ENCODE results near the gene SRGAP3.

SRGAP3 gene

DNA sequence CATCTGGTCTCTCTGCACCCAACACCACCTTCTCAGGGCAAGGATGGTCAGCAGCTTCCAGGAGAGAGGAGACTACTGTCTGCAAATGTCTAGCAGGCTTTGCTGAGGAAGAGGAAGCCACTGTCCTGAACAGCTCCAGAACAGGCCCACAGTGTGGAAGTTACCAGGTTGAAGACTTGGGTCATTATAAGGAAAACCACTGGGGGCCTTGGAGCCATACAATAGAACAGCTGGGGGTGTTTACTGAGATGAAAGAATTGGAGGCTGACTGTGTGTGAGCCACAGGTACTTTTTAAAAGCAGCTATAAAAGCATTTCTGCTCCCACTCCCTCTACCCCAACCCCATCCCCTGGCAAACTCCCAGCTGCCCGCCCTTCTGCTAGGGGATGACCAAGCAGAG, 24.2 kb downstream of the SRGAP3 start:
- DNase-seq (ENCODE audit: low read depth, low spot score): peak; percentile 10

DNA sequence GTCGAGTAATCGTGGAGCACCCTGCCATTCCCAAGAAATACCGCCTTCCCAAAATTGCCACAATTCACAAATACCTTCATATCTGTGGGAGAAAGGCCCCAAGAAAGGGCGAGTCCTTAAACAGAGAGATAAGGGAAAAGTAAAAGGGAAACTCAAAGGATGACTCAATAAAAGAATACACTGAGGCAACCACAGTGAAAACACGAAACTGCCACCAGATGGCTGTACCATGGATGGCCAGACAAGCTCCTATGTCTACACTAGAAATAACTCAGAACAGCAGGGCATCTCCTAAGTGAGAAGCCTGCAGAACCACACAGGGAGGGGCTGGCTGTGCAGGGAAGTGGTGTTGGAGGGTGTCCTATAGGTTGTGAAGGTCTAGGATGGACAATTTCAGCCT, 25.0 kb downstream of the SRGAP3 start:
- no peak for DNase-seq (ENCODE audit: low read depth, low spot score)

DNA sequence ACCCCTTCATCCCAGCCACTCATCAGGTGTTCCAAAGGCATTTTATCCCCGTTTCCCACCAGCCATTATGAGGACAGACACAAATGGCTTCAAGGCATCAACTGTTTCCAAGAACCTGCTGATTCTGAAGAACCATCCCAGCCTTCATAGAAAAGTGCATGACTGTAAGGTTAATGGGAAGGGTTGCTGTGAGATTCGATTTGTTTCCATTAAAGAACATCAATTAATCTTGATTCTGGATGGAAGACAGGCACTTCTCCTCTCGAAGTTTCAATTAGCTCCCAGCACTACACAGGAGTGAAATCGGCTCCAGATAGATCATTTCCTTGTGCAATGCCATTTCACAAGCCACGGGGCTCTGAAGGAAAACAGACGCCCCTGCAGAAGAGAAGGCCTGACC, 25.8 kb downstream of the SRGAP3 start:
- DNase-seq (ENCODE audit: low read depth, low spot score): no peak

DNA sequence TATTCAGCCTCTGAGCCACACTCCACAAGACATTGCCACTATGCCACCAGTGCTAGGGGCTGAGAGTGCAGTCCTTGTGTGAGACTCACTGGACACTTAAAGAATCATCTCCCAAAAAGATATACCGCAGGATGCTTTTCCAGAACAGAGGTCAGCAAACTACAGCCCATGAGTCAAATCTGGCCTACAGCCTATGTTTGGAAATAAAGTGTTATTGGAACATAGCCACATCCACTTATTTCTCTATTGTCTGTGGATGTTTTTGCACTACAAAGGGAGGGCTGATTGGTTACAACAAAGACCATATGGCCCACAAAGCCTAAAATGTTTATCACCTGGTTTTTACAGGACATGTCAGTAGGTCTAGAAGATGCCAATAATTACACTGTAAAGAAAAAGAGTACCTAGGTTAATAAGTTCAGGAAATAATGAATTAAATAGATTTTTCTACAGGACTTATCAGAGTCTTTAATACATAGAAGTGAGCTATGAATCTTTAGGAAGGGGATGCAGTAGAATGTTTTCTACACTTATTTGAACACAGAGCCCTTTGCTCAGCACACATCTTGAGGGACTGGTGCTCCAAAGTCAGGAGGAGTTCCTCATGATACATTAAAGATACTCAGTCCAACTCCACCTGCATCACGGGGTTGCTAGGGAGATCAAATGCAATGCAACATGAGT, 26.3 kb downstream of the SRGAP3 start:
- no peak for DNase-seq (ENCODE audit: low read depth, low spot score)

- DNase-seq (ENCODE audit: low read depth, low spot score): no peak
Measured at GRCh38 chr3:9222049-9222448, 27.4 kb downstream of the SRGAP3 start.

- no peak for DNase-seq (ENCODE audit: low read depth, low spot score)
Measured at GRCh38 chr3:9218514-9218846, 31.0 kb downstream of the SRGAP3 start.

DNA sequence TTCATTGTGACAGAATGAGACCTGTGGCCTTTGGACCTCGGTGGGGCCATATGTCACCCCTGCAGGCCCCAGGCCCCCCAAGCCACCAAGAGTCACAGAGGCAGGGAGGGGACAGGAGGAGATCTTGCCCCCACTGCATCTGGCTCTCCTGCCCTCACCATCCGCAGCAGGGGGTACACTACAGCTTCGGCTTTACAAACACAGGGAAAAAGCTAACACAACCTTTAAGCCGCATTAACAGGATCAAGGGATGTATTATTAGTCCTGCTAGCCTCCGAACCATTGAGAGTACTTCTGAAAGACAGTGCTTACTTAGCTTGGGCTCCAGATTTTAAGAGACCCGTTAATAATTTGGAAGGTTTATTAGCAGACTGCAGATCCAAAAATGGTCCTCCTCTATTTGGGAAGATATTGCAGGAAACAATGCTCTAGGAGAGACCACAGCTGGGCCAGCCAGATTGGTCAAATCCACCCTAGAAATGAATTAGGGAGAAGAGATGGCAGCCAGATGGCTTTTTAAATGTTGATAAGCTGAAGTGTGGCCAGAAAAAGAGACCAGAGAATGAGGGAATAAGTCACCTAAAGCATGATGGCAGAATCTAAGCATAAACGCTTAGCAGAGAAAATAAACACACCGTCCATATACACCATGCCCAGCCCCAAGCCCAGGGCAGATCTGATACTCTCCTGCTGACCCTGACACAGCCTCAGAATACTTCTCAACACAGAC, 31.5 kb downstream of the SRGAP3 start:
- no peak for DNase-seq (ENCODE audit: low read depth, low spot score)

DNA sequence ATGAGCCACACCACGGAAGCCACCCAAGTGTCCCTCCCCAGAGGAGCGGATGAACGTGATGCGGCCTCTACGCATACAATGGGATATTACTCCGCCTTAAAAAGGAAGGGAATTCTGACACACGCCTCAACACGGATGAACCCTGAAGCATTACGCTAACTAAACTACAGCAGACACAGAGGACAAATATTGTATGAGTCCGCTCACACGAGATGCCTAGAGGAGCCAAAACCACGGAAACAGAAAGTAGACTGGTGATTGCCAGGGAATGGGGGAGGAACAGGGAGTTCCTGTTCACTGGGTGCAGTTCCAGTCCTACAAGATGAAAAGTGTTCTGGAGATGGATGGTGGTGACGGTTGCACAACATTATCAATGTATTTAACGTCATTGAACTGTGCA, 32.7 kb downstream of the SRGAP3 start:
- DNase-seq (ENCODE audit: low read depth, low spot score): no peak

DNA sequence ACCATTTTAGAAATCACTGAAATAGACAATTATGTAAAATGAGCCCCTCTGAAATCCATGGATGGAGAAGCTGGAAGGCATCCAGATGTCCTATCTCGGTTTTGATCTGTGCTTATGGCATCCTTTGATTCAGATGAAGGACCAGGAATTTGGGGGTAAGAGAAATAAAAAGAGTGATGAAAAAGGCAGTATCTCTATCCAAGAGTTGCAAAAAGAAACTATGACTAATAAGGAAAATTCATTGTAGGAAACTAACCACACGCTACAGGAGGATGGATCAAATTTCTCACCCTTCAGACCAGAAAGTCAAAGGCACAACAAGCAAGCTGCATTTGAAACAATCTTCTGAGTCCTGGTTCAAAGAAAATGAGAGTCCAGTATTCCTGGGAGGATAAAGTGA, 34.8 kb downstream of the SRGAP3 start:
- no peak for DNase-seq (ENCODE audit: low read depth, low spot score)

DNA sequence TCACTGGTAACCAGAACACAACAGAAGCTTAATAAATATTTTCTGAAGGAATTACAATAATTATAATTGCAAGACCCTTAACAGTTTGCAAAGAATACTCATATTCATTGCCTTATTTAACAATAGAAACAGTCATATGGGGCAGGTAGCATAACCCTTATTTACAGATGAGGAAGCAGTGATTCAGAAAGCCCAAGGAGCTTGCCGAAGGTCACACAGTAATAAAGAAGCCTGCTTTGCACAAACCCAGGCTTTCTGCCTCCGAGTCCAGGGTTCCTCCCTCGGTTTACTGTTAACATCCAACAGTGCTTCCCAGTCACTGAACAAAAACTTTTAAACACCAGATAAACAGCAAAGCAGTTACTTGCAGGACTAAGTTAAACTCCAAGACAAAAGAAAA, 35.3 kb downstream of the SRGAP3 start:
- no peak for DNase-seq (ENCODE audit: low read depth, low spot score)

- no peak for DNase-seq (ENCODE audit: low read depth, low spot score)
Measured at GRCh38 chr3:9213019-9213634, 36.3 kb downstream of the SRGAP3 start.

GRCh38 chr3:9211155-9211950, 38.1 kb downstream of the SRGAP3 start:
- no peak for DNase-seq (ENCODE audit: low read depth, low spot score)

DNA sequence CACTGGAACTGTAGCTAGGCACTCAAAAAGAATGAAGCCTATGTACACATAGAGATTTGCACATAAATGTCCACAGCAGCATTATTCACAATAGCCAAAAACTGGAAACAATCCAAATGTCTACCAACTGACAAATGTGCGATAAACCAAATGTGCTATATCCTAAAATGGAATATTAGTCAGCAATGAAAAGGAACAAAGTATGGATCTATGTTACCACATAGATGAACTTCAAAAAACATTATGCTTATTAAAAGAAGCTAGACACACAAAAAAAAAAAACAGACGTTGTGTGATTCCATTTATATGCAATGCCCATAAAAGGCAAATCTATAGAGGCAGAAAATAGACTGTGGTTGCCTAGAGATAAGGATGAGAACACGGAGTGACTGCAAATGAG, 39.7 kb downstream of the SRGAP3 start:
- no peak for DNase-seq (ENCODE audit: low read depth, low spot score)

GRCh38 chr3:9208605-9209152, 40.8 kb downstream of the SRGAP3 start:
- DNase-seq (ENCODE audit: low read depth, low spot score): no peak

DNA sequence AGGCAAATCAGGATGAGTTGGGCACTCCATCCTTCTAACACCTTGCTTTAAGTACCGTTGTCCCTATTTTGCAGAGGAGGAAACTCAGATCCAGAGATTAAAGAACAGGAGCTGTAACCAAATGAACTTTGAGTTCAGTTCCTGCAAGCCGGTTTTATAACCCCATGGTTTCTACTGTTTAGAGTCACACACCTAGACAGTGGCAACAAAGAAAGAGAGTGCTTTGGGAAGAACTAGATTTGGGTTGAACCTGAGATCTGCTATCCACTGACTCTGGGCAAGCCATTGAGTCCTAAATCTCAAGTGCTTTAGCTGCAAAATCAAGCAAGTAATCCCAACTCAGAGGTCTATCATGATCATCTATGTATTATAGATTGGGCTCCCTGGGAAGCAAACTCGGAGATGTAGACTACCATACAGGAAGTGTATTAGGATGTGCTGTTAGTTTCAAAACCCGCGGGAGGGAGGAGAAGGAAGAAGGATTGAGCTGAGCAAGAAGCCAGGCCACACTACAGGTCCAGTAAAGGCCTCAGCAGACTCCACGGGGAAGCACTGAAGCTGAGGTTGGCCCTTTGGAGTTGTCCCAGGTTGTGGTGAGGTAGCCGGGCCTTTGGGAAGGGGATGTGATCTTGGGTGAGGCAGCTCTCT, 42.2 kb downstream of the SRGAP3 start:
- DNase-seq (ENCODE audit: low read depth, low spot score): no peak

DNA sequence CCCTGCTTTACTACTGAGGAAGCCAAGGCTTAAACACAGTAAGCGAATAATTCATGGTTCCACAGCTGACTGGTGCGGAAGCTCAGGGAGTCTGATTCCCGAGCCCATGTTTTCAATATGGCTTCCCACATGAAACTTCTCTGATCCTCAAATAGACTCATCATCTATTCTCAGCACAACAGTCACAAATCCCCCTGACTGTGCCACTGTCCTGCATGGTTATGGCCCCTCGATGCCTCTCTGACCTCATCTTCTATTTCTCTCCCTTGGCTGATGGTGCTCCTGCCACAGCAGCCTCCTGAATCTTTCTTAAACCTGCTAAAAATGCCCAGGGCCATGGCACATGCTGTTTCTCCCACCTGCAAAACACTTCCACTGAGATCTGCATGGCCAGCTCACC, 43.2 kb downstream of the SRGAP3 start:
- DNase-seq (ENCODE audit: low read depth, low spot score): no peak

DNA sequence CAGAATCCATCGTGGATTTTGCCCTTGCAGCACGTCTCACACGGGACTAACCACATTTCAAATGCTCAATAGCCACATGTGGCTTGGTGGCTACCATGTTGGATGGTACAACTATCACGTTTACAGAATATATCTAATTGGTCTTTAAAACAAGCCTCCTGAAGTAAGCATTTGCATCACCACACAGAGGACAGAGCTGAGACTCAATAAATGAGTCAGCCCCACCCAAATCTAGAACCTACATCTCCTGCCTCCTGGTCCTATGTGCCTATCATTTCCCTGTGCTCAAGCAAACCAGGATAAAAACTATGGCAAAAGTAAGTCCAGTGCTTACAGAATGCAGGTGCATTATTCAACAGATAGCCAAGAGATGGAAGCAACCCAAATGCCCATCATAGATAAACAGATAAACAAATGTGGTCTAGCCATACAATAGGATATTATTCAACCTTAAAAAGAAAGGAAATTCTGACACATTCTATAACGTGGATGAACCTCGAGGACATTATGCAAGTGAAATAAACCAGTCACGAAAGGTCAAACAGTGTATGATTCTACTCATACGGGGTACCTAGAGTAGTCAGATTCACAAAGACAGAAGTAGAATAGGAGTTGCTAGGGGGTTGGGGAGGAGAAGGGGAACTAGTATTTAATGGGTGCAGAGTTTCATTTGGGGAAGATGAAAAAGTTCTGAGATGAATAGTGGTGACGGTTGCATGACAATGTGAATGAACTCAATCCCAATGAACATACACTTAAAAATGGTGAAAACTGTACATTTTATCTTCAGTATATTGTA, 43.9 kb downstream of the SRGAP3 start:
- no peak for DNase-seq (ENCODE audit: low read depth, low spot score)

DNA sequence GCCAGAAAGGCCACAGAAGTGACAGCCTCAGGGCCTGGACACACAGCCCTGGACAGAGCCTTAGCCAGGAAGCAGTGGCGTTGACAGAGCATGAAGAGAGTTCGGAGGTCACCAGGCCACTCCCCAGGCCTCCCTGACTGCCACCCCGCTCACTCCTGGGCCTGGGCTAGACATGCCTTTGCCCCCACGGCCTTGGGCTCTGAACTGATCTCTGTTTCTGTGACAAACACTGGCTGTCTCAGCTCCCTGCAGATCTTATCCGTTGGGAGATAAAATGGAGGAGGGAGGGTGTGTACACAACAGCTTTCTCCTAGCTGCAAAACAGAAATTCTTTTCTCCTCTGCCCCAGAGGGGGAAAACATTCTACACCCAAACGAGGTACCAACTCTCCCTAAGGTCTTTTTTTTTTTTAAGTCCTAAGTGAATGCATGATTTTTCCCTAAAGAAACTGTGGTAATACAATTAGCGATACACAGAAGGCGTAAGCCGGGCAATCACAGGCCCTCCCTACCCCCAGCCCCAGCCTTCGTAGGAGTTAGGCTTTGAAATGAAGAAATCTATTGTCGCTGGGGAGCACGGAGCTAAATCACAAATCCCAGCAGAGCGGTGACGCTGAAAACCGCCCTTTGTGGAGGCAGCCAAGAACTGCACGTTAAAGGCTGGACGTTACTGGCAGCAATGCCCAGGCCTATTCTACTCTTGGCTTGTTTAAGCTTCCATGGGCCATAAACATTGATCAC, 45.0 kb downstream of the SRGAP3 start:
- peak; percentile 90 for DNase-seq (ENCODE audit: low read depth, low spot score)

GRCh38 chr3:9203317-9203716, 46.1 kb downstream of the SRGAP3 start:
- DNase-seq (ENCODE audit: low read depth, low spot score): no peak

GRCh38 chr3:9202546-9202945, 46.9 kb downstream of the SRGAP3 start:
- DNase-seq (ENCODE audit: low read depth, low spot score): no peak
